Fibroblast of mammary gland (primary cell): ENCODE data around the gene PGBD5.

Experiments used
- DNase-seq: peaks from one replicate; pipeline ENCODE4 v3.0.0-alpha.2; 2010; ENCODE audit warnings: low read depth
- H3K4me3 ChIP-seq: 2 replicates; pipeline ENCODE4 v1.5.1; 2011; ENCODE audit warnings: low read depth, mild to moderate bottlenecking, low read length, moderate library complexity; ENCODE audit not compliant: control insufficient read depth
- CTCF ChIP-seq: conservative IDR thresholded peaks from 2 replicates; pipeline ENCODE4 v1.5.1; 2011; ENCODE audit warnings: low read depth, low read length, inconsistent platforms; ENCODE audit not compliant: control insufficient read depth, insufficient read depth

PGBD5 gene

DNA sequence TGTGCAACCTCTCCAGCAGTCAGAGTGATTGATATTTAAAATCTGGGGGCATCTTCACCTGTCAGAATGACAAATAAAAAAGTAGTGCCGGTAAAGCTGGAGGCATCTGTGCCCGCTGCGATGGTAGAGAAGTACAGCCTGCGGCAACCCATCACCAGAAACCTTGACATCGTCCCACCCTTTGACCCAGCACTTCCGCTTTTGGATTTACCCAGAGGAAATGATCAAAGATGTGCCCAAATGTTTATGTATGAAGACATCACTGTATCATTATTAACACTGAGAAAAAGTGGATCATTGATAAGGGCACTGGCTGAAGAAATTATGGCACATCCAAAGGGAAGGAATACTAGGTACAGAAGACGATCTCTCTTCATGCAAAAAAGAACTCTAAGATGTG lies 96.0 kb downstream of the PGBD5 start:
- no peak for TF ChIP-seq CTCF
- H3K4me3 ChIP-seq, result no peak overlapping the region
- DNase-seq, result no peak

- no peak for DNase-seq
- H3K4me3 ChIP-seq, result no peak overlapping the region
- TF ChIP-seq CTCF, result no peak
These were observed 97.7 kb downstream of the PGBD5 start for GRCh38 chr1:230328342-230329015.

GRCh38 chr1:230327892-230328284 lies 98.2 kb downstream of the PGBD5 start:
- no peak for DNase-seq
- H3K4me3 ChIP-seq, result no peak overlapping the region
- no peak for TF ChIP-seq CTCF

DNA sequence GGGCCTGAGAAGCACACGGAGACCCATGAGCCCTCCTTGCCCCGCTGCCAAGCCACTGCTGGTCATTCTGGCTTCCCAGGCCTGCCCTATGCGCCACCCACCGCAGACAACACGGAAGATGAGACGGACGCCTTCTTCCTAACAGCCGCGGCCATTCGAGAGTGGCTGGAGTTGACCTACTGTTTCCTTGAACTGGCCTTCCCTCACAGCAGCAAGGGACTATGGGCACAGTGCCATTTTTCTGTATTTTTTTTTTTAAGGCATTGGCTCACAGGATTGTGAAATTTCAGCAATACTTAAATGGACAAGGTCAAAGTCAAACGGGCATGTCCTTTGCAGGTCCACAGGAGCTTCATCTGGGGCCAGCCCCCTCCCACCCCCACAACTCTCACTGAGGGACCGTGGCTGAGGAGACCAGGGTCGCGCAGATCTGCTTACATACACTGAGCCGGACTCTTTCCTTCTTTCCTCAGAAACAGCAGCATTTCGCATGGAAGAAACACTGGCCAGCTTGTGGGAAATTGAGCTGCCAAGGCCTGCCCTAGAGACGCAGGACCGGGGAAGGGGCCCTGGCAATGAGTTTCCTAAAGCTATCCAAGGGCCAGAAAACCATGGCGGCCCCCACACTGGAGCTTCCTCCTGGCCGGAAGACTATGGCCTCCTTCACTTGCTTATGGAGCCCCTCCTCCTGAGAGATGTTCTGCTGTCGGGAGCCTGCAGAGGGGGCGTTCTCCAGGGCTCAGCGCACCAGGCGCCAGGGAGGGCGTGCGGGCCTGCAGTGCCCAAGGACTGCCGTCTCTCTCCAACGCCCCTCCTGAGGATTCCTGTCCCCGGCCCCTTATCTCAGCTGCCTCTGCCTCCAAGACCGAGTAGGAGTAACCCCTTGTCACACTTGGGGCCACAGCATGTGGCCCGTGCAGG lies 98.9 kb downstream of the PGBD5 start:
- TF ChIP-seq CTCF, result no peak
- H3K4me3 ChIP-seq, result no peak overlapping the region
- DNase-seq, result peak; percentile 29

DNA sequence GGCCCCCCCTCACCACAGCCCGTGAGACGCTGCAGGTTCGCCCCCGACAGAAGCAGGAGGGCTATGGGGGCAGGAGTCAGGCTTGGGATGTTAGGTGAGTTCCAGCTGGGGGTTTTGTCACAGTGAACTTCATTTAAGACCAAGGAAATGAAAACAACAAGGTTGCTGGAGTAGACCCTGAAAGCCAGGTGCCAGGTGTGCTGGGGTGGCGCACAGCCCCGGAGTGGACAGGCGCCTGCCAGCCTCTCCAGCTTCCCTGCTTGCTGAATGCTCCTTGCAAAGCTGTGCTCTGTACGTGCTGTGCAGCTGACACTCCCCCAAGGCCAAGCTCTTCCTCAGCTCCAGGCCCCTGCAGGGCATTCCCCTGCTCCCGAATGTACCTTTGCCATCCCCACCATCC lies 102.4 kb downstream of the PGBD5 start:
- no peak for TF ChIP-seq CTCF
- no peak overlapping the region for H3K4me3 ChIP-seq
- DNase-seq, result no peak

GRCh38 chr1:230322967-230323547 lies 103.1 kb downstream of the PGBD5 start:
- no peak for TF ChIP-seq CTCF
- DNase-seq, result no peak
- H3K4me3 ChIP-seq, result no peak overlapping the region
